BJ (cell line): ENCODE measurements around the gene NUMA1. TPM values are rescaled to one million over a fixed set of nuclear protein-coding genes. Genes with fewer than 3 reads are reported as not detected.

ENCODE experiments used
- CTCF ChIA-PET: fragments of 350-600 bp; formaldehyde crosslinking; extraction: SDS; loops from one replicate; lab custom pipeline; 2021; ENCODE audit warnings: antibody characterized with exemption, inconsistent platforms; lab: Yijun Ruan, JAX
- POLR2A ChIA-PET: fragments of 300-600 bp; sonication (Branson Sonifier 250); formaldehyde crosslinking; extraction: SDS; loops from one replicate; lab custom pipeline; 2021; ENCODE audit warnings: antibody characterized with exemption; lab: Charles Lee
- DNase-seq: peaks from one replicate; pipeline ENCODE4 v3.0.0-alpha.2; 2011; ENCODE audit warnings: low read depth
- H3K27me3 ChIP-seq: 2 replicates; pipeline ENCODE4 v1.6.0; 2011; ENCODE audit warnings: low read length; ENCODE audit not compliant: control insufficient read depth, insufficient read depth
- H3K36me3 ChIP-seq: 2 replicates; pipeline ENCODE4 v1.5.1; 2011; ENCODE audit warnings: low read length; ENCODE audit not compliant: control insufficient read depth, insufficient read depth
- H3K4me3 ChIP-seq: 2 replicates; pipeline ENCODE4 v1.5.1; 2011; ENCODE audit warnings: low read depth, mild to moderate bottlenecking, control low read depth, low read length
- polyA plus RNA-seq: library from polyadenylated mRNA; depleted of rRNA; stranded (reverse); fragments of >200 nt; gene quantifications from 2 replicates; pipeline ENCODE4 v1.2.3, GENCODE V29; 2011
- TF ChIP-seq, protein P1 (sequence below): IDR thresholded peaks from 2 replicates; pipeline ENCODE4 v1.5.1; 2011; ENCODE audit warnings: low read depth, mild to moderate bottlenecking, control low read depth, inconsistent platforms, low read length, moderate library complexity; ENCODE audit not compliant: insufficient read depth

NUMA1 gene
- polyA plus RNA-seq, 1 experiment, result 120 TPM

DNA sequence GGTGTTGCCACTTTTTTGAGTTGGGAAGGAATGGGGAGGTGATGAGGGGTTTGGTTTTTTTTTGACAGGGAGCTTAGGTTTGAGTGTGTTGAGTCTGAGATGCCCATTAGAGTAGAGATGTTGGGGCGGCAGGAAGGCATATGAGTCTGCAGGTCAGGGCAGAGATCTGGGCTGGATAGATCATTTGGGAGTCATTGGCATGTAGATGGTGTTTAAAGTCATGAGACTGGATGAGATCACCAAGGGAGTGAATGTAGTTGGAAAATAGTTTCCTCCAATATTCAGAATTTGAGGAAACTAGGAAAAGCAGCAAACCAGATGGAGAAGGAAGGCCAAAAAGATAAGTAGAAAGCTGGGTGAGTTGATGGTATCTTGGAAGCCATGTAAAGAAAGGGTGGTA lies 34.2 kb upstream of the NUMA1 start:
- Histone ChIP-seq H3K27me3 (no peaks in the 10 kb centered on the region), H3K36me3 (peaks cover 6% of the 10 kb centered on the region), H3K4me3 (no peak overlapping the region)
- no peak for DNase-seq
- ChIA-PET POLR2A (no interaction called here), CTCF (no interaction called here)
- TF ChIP-seq, protein P1, sequence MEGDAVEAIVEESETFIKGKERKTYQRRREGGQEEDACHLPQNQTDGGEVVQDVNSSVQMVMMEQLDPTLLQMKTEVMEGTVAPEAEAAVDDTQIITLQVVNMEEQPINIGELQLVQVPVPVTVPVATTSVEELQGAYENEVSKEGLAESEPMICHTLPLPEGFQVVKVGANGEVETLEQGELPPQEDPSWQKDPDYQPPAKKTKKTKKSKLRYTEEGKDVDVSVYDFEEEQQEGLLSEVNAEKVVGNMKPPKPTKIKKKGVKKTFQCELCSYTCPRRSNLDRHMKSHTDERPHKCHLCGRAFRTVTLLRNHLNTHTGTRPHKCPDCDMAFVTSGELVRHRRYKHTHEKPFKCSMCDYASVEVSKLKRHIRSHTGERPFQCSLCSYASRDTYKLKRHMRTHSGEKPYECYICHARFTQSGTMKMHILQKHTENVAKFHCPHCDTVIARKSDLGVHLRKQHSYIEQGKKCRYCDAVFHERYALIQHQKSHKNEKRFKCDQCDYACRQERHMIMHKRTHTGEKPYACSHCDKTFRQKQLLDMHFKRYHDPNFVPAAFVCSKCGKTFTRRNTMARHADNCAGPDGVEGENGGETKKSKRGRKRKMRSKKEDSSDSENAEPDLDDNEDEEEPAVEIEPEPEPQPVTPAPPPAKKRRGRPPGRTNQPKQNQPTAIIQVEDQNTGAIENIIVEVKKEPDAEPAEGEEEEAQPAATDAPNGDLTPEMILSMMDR, result no peak

DNA sequence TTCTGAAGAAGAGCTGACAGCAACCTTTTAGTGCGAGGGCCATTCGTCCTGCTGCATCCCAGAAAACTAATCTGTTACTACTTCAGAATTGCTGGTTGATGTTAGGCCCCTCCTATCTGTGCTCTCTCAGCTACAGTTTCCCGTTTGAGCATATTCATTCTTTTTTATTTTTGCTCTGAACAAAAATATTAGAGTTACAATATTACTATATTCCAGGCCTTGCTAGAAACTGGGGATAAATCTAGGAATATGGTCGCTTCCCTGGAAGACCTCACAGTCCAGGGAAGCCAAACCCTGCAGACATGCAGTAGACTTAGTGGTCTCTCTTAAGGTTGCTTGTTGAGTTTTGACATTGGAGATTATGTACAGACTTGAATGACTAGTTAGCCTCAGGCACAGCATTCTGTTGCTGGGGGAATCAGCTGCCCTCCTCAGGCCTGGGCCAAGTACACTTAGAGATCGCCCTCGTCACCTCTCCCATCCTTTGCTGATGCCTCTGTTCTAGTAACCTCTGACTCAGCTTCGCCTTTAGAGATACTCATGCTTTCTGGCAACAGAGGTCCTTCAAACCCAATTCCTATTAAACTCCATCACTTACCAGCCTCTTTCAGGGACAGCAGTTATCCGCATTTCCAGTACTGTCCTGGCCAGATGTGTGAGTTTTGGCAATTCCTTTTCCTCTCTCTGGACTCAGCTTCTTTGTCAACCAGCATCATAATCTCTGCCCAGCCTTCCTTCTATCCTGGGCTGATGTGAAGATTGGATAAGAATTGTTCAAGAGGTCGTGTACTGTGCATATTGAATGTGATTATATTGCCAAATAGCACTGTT lies 32.9 kb upstream of the NUMA1 start:
- ChIA-PET POLR2A (interaction anchor here (0.6 to 1.8 kb wide), 3 partner anchors 13 to 40 kb away, joined by 3 to 10 read pairs (median 4); no protein-coding TSS in a partner anchor), CTCF (interaction anchor here (1.1 to 3.8 kb wide), 6 partner anchors 17 to 318 kb away, joined by 3 to 17 read pairs (median 4); no protein-coding TSS in a partner anchor)
- DNase-seq, result peak; percentile 61
- TF ChIP-seq, protein P1, result no peak
- H3K4me3 ChIP-seq, result peak overlapping the region; percentile 63
- H3K36me3 ChIP-seq, result peaks cover 12% of the 10 kb centered on the region
- H3K27me3 ChIP-seq, result no peaks in the 10 kb centered on the region

DNA sequence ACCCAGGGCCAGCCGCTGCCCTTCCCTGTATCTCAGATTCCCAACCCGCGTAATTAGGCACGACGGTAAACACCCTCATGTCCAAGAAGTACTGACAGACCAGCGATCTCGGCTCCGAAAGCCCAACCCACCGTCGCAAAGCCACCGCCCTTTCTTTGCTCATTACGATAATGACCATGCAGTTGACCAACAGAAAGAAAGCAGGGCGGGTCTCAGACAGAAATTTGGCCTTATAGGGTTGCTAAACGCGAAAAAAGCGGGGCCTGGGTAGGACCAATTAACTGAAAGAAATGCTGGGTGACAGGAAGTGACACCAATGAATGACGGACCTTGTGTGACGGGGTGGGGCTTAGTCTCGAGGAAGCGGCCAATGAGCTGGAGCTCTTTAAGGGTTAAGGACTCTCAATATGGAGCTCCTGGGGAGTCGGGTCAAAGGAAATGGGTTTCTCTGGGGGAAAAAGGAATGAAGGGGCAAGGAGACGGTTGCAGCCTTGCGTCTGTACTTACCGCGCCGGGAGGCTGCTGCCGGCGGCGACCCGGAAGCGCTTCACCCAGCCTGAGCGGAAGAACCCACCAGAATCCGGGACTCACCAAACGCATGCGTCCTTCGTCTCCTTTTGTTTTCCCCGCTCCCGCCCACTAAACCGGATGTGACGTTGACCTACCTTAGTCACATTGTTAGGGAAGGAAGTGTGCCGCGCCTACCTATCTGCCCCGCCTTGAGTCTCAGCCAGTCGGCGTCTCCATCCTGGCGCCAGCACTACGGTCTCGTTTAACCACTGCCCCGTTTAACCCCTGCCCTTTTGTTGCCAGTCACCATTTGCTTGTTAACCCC lies 32.0 kb upstream of the NUMA1 start, which contains the start of gene ANAPC15:
Gene ANAPC15, minus strand, starts transcription at position 553 of the 835 bp plus-strand sequence. CDS start 1,419 bp downstream, outside the sequence.
- ChIA-PET POLR2A (interaction anchor here (0.6 to 1.8 kb wide), 3 partner anchors 12 to 41 kb away, joined by 3 to 10 read pairs (median 4); no protein-coding TSS in a partner anchor), CTCF (interaction anchor here (1.1 to 3.8 kb wide), 6 partner anchors 17 to 319 kb away, joined by 3 to 17 read pairs (median 4); no protein-coding TSS in a partner anchor)
- TF ChIP-seq, protein P1, result no peak
- peaks cover 12% of the 10 kb centered on the region for H3K36me3 ChIP-seq
- H3K27me3 ChIP-seq, result no peaks in the 10 kb centered on the region
- H3K4me3 ChIP-seq, result peak within 1 kb of the TSS; percentile 63
- peak; percentile 98 for DNase-seq

DNA sequence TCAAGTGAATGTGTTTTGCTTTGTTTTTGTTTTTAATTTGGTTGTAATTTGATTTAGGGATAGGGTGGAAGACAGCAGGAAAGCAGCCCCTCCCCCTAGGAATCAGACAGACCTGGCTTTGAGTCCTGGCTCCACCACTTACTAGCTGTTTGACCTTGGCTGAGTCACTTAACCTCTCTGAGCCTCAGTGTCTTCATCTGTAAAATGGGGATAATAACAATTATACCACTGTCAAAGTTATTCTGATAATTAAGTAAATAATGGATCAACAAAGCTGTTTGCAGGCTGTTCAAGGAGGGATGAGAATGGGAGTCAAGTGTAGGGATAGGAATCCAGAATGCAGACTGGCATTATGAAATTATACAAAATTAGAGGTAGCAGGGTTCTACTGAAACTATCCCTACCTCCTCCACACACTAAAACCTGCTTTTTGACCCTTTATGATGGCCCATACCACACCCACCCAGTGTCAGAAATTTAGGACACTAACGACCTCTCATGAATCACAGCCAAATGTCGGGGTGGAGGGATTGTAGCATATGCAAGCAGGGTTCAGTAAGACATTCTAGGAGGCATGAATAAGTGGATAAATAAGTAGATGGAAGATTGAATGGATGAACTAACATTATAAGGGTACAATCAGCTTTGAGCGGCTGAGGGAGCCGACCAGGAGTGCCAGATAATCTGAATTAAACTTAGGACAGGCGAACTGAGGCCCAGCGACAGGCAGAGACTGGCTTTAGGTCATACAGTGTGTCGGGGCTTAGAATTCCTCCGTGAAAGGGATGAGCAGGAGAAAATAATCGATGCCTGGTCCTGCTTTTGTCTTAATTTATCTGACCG lies 31.2 kb upstream of the NUMA1 start:
- TF ChIP-seq, protein P1, result no peak
- H3K27me3 ChIP-seq, result no peaks in the 10 kb centered on the region
- POLR2A ChIA-PET, result interaction anchor here (0.9 to 1.8 kb wide), 2 partner anchors 33 to 42 kb away, joined by 4 to 10 read pairs; no protein-coding TSS in a partner anchor
- no peak for DNase-seq
- peaks cover 12% of the 10 kb centered on the region for H3K36me3 ChIP-seq
- peak overlapping the region; percentile 63 for H3K4me3 ChIP-seq
- CTCF ChIA-PET, result interaction anchor here (1.0 to 3.8 kb wide), 3 partner anchors 33 to 86 kb away, joined by 3 to 17 read pairs (median 6); no protein-coding TSS in a partner anchor
